ENCODE results near the gene TNP2. TPM values are rescaled to one million over a fixed set of nuclear protein-coding genes. Genes with fewer than 3 reads are reported as not detected.

TNP2 gene
- total and polyA plus RNA-seq, 9 of the 15 experiments (the other 6 are each of a cell fraction or from before 2014, with no cell fraction given), result not detected

DNA sequence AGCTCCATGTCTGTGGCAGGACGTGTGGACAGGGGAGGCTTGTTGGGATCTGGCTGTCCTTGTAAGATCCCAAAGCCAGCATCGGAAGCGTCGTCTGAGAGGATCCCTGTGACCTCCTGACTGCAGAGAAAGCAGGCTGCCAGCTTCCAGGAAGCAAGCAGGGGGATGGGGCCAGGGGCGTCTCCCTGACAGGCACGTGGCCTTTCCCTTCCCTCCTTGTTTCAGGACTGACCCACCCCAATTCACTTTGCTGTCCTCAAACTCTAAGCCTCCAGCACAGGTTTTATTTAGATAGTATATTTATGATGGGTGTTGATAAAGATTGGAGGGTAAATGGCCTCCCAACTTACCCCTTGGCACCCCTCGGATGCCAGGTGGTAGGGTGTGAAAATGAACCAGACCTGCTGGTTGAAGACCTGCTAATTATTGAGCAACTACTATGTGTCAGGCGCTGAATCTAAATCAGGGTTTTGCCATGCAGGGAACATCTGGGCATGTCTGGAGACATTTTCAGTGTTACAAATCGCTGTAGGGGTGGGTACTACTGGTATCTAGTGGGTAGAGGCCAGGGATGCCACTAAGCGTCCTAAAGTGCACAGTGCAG, 37.7 kb downstream of the TNP2 start (continued):
- TF ChIP-seq, protein P1, sequence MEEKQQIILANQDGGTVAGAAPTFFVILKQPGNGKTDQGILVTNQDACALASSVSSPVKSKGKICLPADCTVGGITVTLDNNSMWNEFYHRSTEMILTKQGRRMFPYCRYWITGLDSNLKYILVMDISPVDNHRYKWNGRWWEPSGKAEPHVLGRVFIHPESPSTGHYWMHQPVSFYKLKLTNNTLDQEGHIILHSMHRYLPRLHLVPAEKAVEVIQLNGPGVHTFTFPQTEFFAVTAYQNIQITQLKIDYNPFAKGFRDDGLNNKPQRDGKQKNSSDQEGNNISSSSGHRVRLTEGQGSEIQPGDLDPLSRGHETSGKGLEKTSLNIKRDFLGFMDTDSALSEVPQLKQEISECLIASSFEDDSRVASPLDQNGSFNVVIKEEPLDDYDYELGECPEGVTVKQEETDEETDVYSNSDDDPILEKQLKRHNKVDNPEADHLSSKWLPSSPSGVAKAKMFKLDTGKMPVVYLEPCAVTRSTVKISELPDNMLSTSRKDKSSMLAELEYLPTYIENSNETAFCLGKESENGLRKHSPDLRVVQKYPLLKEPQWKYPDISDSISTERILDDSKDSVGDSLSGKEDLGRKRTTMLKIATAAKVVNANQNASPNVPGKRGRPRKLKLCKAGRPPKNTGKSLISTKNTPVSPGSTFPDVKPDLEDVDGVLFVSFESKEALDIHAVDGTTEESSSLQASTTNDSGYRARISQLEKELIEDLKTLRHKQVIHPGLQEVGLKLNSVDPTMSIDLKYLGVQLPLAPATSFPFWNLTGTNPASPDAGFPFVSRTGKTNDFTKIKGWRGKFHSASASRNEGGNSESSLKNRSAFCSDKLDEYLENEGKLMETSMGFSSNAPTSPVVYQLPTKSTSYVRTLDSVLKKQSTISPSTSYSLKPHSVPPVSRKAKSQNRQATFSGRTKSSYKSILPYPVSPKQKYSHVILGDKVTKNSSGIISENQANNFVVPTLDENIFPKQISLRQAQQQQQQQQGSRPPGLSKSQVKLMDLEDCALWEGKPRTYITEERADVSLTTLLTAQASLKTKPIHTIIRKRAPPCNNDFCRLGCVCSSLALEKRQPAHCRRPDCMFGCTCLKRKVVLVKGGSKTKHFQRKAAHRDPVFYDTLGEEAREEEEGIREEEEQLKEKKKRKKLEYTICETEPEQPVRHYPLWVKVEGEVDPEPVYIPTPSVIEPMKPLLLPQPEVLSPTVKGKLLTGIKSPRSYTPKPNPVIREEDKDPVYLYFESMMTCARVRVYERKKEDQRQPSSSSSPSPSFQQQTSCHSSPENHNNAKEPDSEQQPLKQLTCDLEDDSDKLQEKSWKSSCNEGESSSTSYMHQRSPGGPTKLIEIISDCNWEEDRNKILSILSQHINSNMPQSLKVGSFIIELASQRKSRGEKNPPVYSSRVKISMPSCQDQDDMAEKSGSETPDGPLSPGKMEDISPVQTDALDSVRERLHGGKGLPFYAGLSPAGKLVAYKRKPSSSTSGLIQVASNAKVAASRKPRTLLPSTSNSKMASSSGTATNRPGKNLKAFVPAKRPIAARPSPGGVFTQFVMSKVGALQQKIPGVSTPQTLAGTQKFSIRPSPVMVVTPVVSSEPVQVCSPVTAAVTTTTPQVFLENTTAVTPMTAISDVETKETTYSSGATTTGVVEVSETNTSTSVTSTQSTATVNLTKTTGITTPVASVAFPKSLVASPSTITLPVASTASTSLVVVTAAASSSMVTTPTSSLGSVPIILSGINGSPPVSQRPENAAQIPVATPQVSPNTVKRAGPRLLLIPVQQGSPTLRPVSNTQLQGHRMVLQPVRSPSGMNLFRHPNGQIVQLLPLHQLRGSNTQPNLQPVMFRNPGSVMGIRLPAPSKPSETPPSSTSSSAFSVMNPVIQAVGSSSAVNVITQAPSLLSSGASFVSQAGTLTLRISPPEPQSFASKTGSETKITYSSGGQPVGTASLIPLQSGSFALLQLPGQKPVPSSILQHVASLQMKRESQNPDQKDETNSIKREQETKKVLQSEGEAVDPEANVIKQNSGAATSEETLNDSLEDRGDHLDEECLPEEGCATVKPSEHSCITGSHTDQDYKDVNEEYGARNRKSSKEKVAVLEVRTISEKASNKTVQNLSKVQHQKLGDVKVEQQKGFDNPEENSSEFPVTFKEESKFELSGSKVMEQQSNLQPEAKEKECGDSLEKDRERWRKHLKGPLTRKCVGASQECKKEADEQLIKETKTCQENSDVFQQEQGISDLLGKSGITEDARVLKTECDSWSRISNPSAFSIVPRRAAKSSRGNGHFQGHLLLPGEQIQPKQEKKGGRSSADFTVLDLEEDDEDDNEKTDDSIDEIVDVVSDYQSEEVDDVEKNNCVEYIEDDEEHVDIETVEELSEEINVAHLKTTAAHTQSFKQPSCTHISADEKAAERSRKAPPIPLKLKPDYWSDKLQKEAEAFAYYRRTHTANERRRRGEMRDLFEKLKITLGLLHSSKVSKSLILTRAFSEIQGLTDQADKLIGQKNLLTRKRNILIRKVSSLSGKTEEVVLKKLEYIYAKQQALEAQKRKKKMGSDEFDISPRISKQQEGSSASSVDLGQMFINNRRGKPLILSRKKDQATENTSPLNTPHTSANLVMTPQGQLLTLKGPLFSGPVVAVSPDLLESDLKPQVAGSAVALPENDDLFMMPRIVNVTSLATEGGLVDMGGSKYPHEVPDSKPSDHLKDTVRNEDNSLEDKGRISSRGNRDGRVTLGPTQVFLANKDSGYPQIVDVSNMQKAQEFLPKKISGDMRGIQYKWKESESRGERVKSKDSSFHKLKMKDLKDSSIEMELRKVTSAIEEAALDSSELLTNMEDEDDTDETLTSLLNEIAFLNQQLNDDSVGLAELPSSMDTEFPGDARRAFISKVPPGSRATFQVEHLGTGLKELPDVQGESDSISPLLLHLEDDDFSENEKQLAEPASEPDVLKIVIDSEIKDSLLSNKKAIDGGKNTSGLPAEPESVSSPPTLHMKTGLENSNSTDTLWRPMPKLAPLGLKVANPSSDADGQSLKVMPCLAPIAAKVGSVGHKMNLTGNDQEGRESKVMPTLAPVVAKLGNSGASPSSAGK (IDR thresholded peaks at IDR 0.05), result peak; percentile 89
- TF ChIP-seq ZFPM2 (CRISPR knock-in tag; IDR thresholded peaks at IDR 0.05) (no peak), ZNF24 (IDR thresholded peaks at IDR 0.05) (no peak)
- TF ChIP-seq, protein P2, sequence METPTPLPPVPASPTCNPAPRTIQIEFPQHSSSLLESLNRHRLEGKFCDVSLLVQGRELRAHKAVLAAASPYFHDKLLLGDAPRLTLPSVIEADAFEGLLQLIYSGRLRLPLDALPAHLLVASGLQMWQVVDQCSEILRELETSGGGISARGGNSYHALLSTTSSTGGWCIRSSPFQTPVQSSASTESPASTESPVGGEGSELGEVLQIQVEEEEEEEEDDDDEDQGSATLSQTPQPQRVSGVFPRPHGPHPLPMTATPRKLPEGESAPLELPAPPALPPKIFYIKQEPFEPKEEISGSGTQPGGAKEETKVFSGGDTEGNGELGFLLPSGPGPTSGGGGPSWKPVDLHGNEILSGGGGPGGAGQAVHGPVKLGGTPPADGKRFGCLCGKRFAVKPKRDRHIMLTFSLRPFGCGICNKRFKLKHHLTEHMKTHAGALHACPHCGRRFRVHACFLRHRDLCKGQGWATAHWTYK (CRISPR knock-in tag; IDR thresholded peaks at IDR 0.05), result no peak

Data from K562 (cell line).